Right atrium auricular region (tissue), 2 donors: ENCODE results near the gene ARHGEF11. TPM values are rescaled to one million over a fixed set of nuclear protein-coding genes. Genes with fewer than 3 reads are reported as not detected.

Source experiments
- DNase-seq: peaks from one replicate; pipeline ENCODE4 v3.0.0-alpha.2; 2019; ENCODE audit warnings: low spot score
- H3K27ac ChIP-seq, 2 donors: fragments of 200-600 bp; sonication (generic); 1 replicate in 1 of 2; 2 replicates in 1 of 2; pipeline ENCODE4 v1.5.1; 2016 to 2019
- H3K27me3 ChIP-seq, 2 donors: fragments of 200-600 bp; sonication (generic); one replicate each; pipeline versions ENCODE4 v1.5.1 to v1.6.0; 2017 to 2019
- H3K36me3 ChIP-seq: fragments of 200-600 bp; sonication (generic); one replicate; pipeline ENCODE4 v1.5.1; 2016
- H3K4me1 ChIP-seq, 2 donors: fragments of 200-600 bp; sonication (generic); one replicate each; pipeline versions ENCODE4 v1.5.1 to v1.6.0; 2017 to 2019
- H3K4me3 ChIP-seq, 2 donors: fragments of 200-600 bp; sonication (generic); 1 replicate in 1 of 2; 2 replicates in 1 of 2; pipeline ENCODE4 v1.5.1; 2017 to 2019; ENCODE audit warnings: mild to moderate bottlenecking in 1 of 2, moderate library complexity in 1 of 2
- H3K9me3 ChIP-seq, 2 donors: fragments of 200-600 bp; sonication (generic); one replicate each; pipeline ENCODE4 v1.5.1; 2019
- total RNA-seq, 2 donors: library from RNA; depleted of rRNA; stranded (reverse); fragments of >200 nt; gene quantifications; one replicate each; pipeline ENCODE4 v1.1.0, GENCODE V29; 2016
- TF ChIP-seq, protein P1 (sequence below), 2 donors: fragments of 200-600 bp; sonication (generic); IDR thresholded peaks; one replicate each; pipeline ENCODE4 v1.5.1; 2019; ENCODE audit warnings: antibody characterized with exemption in 2 of 2

Gene ARHGEF11
- total RNA-seq, 2 donors from 2014 or later: 26.6 to 33.5 TPM

DNA sequence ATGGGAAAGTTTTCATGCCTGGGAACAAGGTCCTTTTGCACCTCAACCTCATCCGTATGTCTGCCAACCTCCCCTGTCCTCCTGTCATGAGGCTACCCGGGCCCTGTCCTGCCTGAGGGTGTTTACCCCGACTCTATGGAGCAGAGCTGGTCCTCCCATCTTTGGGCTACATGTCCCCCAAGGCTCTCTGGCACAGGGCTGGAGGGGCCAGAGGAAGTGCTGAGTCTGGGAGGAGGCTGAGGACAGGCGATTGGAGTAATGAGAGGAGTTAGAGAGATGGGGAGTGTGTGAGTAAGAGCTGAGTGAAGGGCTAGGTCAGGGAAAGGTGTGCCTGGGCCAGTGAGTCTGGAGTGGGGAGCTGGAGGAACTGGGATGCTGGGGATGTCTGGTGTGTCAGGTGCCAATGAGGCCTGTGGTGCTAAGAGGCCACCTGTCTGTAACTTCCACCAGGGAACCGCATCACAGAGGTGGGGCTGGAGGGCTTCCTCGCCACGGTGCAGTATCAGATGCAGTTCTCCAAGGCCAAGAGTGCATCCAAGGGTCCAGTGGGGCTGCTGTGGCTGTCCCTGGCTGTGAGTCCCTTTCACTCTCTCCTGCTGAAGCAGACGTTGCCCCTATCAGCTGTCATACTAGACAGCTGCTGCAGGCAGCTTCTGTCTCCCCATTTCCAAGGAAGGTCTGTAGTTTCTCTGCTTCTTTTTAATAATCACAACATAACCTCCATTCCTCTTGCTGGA lies 113.4 kb downstream of the ARHGEF11 start:
- Histone ChIP-seq H3K4me3 (no peak overlapping the region), H3K27ac (no peak overlapping the region)
- DNase-seq: no peak

DNA sequence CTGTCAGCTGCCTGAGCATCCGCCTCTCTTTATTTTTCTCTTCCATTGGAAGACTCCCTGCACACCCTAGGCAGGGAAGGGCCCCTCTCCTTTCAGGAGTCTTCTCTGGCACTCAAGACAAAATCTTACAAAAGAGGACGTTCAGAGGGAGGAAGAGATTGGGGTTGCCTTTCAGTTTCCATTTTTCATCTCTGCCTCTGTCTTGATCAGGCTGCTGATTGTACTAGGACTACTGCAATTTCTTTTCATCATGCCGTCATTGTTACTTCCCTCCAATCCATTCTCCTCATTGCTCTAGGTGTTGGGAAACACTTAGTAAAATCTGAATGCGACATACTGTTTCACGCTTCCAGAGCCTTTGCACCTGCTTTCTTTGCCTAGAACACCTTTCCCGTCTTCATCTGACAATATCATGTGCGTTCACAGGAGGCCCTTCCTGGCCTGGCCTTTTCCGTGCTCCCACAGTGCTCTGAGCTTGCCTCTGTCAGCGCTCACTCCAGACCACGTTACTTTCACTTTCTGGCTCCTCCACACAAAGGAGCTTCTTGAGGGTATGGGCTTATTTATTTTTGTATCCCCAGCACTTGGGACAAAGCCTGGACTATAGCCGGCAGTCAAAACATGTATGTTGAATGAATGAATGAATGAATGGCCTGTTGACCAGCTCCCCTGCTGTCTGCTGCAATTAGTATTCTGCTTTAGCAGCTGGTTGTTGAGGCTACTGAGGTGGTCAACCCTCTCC lies 114.2 kb downstream of the ARHGEF11 start:
- TF ChIP-seq, protein P1, sequence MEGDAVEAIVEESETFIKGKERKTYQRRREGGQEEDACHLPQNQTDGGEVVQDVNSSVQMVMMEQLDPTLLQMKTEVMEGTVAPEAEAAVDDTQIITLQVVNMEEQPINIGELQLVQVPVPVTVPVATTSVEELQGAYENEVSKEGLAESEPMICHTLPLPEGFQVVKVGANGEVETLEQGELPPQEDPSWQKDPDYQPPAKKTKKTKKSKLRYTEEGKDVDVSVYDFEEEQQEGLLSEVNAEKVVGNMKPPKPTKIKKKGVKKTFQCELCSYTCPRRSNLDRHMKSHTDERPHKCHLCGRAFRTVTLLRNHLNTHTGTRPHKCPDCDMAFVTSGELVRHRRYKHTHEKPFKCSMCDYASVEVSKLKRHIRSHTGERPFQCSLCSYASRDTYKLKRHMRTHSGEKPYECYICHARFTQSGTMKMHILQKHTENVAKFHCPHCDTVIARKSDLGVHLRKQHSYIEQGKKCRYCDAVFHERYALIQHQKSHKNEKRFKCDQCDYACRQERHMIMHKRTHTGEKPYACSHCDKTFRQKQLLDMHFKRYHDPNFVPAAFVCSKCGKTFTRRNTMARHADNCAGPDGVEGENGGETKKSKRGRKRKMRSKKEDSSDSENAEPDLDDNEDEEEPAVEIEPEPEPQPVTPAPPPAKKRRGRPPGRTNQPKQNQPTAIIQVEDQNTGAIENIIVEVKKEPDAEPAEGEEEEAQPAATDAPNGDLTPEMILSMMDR (IDR thresholded peaks at IDR 0.05): no peak
- no peak for DNase-seq
- H3K4me1 ChIP-seq: peaks cover 0 to 19% of the 10 kb centered on the region in 2 donors
- no peak overlapping the region for H3K27ac ChIP-seq
- no peaks in the 10 kb centered on the region for H3K9me3 ChIP-seq
- peaks cover 0 to 7% of the 10 kb centered on the region in 2 donors for H3K27me3 ChIP-seq
- peak overlapping the region in 1 of 2 donors; percentile 1 for H3K4me3 ChIP-seq
- peaks cover 6% of the 10 kb centered on the region for H3K36me3 ChIP-seq

More for the DNA sequence above, 113.4 kb downstream of the ARHGEF11 start:
- H3K27me3 ChIP-seq: peaks cover 0 to 4% of the 10 kb centered on the region in 2 donors
- TF ChIP-seq, protein P1 (IDR thresholded peaks at IDR 0.05): no peak
- H3K4me1 ChIP-seq: peaks cover 0 to 19% of the 10 kb centered on the region in 2 donors
- peaks cover 13% of the 10 kb centered on the region for H3K36me3 ChIP-seq
- no peaks in the 10 kb centered on the region for H3K9me3 ChIP-seq

DNA sequence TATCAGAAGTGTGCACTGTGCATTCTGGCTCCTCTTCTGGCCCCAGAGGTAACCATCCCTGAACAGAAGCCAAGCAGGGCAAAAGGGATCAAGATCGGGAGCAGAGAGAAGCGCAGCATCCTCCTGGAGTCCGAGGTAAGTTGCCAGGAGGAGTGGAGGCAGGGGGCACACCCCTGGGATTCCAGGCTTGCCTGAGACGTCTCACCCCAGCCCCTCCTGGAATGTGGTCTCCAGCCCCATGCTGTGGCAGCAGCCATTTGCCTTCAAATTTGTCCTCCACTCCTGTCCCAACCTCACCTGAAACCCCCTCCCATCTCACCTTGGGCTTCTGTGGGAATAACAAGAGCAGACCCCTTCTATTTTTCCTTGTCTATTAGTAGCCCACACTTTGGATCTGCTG lies 115.1 kb downstream of the ARHGEF11 start:
- Histone ChIP-seq H3K27me3 (peaks cover 0 to 9% of the 10 kb centered on the region in 2 donors), H3K9me3 (no peaks in the 10 kb centered on the region), H3K4me1 (peaks cover 0 to 19% of the 10 kb centered on the region in 2 donors), H3K36me3 (no peaks in the 10 kb centered on the region), H3K27ac (no peak overlapping the region), H3K4me3 (no peak overlapping the region)
- DNase-seq: no peak
- TF ChIP-seq, protein P1 (IDR thresholded peaks at IDR 0.05): no peak

DNA sequence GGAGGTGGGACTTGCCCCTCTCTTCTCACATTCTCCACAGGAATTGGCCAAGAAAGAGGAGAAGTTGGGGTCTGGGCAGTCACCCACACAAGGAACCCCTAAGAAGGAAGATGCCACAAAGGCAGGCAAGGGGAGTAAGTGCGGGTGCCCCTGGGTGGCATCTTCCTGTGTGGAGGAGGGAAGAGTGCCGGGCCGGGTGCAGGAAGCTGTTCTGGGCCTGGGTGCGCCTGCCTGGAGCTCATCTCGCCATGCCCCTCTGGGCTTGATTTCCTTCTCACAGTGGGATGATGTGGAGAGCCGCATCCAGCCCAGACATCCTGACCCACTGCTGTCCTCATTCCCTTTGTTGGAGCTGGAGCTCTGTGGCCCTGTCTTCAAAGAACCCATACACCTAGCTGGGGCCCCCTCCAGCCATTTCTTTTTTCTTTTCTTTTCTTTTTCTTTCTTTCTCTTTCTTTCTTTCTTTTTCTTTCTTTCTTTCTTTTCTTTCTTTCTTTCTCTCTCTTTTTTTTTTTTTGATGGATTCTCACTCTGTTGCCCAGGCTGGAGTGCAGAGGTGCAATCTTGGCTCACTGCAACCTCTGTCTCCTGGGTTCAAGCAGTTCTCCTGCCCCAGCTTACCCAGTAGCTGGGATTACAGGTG lies 115.8 kb downstream of the ARHGEF11 start:
- no peak overlapping the region for H3K27ac ChIP-seq
- H3K27me3 ChIP-seq: peaks cover 4 to 13% of the 10 kb centered on the region in 2 donors
- no peaks in the 10 kb centered on the region for H3K36me3 ChIP-seq
- H3K4me1 ChIP-seq: peaks cover 0 to 19% of the 10 kb centered on the region in 2 donors
- no peak for DNase-seq
- no peak overlapping the region for H3K4me3 ChIP-seq
- TF ChIP-seq, protein P1 (IDR thresholded peaks at IDR 0.05): no peak
- H3K9me3 ChIP-seq: no peaks in the 10 kb centered on the region

DNA sequence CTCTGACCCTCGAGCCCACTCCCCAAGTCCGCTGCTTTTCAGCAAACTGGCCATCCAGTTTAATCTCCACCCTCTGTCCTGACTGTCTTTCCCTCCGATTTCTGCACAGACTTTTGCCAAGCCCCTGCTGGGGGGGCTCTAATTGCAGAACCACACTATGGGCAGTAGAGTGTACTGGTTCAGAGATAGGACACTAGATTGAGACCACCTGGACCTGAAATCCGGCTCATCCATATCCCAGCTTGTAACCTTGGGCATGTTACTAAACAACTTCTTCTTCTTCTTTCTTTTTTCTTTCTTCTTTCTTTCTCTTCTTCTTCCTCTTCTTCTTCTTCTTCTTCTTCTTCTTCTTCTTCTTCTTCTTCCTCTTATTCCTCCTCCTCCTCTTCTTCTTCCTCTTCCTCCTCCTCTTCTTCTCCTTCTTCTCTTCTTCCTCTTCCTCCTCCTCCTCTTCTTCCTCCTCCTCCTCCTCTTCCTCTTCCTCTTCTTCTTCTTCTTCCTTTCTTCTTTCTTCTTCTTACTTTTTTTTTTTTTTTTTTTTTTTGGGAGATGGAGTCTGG lies 117.4 kb downstream of the ARHGEF11 start:
- no peak overlapping the region for H3K27ac ChIP-seq
- peak overlapping the region in 1 of 2 donors; percentile 40 for H3K4me3 ChIP-seq
- H3K36me3 ChIP-seq: no peaks in the 10 kb centered on the region
- H3K4me1 ChIP-seq: peaks cover 0 to 31% of the 10 kb centered on the region in 2 donors
- H3K27me3 ChIP-seq: peaks cover 19 to 20% of the 10 kb centered on the region in 2 donors
- H3K9me3 ChIP-seq: no peaks in the 10 kb centered on the region
- DNase-seq: no peak
- TF ChIP-seq, protein P1 (IDR thresholded peaks at IDR 0.05): peak in 1 of 2 donors; percentile 0
